ENCODE results near the gene FAM83C.
A peak's percentile ranks its signal among the peaks of the same experiment; 100 is the strongest.

FAM83C gene

GRCh38 chr20:35277531-35278395 is 14.5 kb downstream of the FAM83C start, which contains the start of gene MMP24OS:
Gene MMP24OS, minus strand, starts transcription at chr20:35278122. Its CDS starts 193 bp downstream, at chr20:35277929.
- H3K4me3 ChIP-seq (IDR thresholded peaks at IDR 0.05; ENCODE audit: insufficient read depth, low read depth, low read length), result no peak within 1 kb of the TSS
- peaks cover 10% of the 10 kb centered on the region for H3K4me1 ChIP-seq (ENCODE audit: low read depth, poor library complexity, severe bottlenecking)
- H3K27ac ChIP-seq, result peak within 1 kb of the TSS; percentile 57
- H3K27me3 ChIP-seq (ENCODE audit: insufficient read depth, low read depth), result no peaks in the 10 kb centered on the region
- H4K20me1 ChIP-seq (ENCODE audit: insufficient read depth), result no peaks in the 10 kb centered on the region
- peaks cover 17% of the 10 kb centered on the region; the same call in 1 of the 2 replicates for H3K79me2 ChIP-seq (ENCODE audit: insufficient read depth, low read depth)
- peak within 1 kb of the TSS; percentile 36; the same call in 1 of the 2 replicates for H2AFZ ChIP-seq (ENCODE audit: low read depth)
- peak within 1 kb of the TSS; percentile 82 for H3K4me2 ChIP-seq
- no peak for TF ChIP-seq CTCF (conservative IDR thresholded peaks at IDR 0.05; ENCODE audit: low read depth, low read length)
- peak within 1 kb of the TSS; percentile 44; the same call in 1 of the 2 replicates for H3K9ac ChIP-seq
- peaks cover 26% of the 10 kb centered on the region; the same call in 1 of the 2 replicates for H3K36me3 ChIP-seq (ENCODE audit: insufficient read depth)

- Histone ChIP-seq H3K9ac (peak overlapping the region; percentile 44; the same call in 1 of the 2 replicates), H3K4me2 (peak overlapping the region; percentile 82), H3K27me3 (ENCODE audit: insufficient read depth, low read depth) (no peaks in the 10 kb centered on the region), H3K79me2 (ENCODE audit: insufficient read depth, low read depth) (peaks cover 11% of the 10 kb centered on the region; the same call in 1 of the 2 replicates), H3K4me1 (ENCODE audit: low read depth, poor library complexity, severe bottlenecking) (peaks cover 9% of the 10 kb centered on the region), H3K36me3 (ENCODE audit: insufficient read depth) (peaks cover 21% of the 10 kb centered on the region; the same call in 1 of the 2 replicates), H3K27ac (peak overlapping the region; percentile 57), H2AFZ (ENCODE audit: low read depth) (peak overlapping the region; percentile 36; the same call in 1 of the 2 replicates), H3K4me3 (IDR thresholded peaks at IDR 0.05; ENCODE audit: insufficient read depth, low read depth, low read length) (no peak overlapping the region), H4K20me1 (ENCODE audit: insufficient read depth) (no peaks in the 10 kb centered on the region)
- no peak for TF ChIP-seq CTCF (conservative IDR thresholded peaks at IDR 0.05; ENCODE audit: low read depth, low read length)
These were observed 15.1 kb downstream of the FAM83C start for GRCh38 chr20:35277127-35277526.

- no peak for TF ChIP-seq CTCF (conservative IDR thresholded peaks at IDR 0.05; ENCODE audit: low read depth, low read length)
- no peak overlapping the region for H3K4me3 ChIP-seq (IDR thresholded peaks at IDR 0.05; ENCODE audit: insufficient read depth, low read depth, low read length)
- H3K4me2 ChIP-seq, result peak overlapping the region; percentile 82
- H4K20me1 ChIP-seq (ENCODE audit: insufficient read depth), result no peaks in the 10 kb centered on the region
- H3K27ac ChIP-seq, result no peak overlapping the region
- H3K27me3 ChIP-seq (ENCODE audit: insufficient read depth, low read depth), result no peaks in the 10 kb centered on the region
- H2AFZ ChIP-seq (ENCODE audit: low read depth), result no peak overlapping the region
- H3K79me2 ChIP-seq (ENCODE audit: insufficient read depth, low read depth), result peaks cover 5% of the 10 kb centered on the region; the same call in 1 of the 2 replicates
- no peak overlapping the region for H3K9ac ChIP-seq
- H3K4me1 ChIP-seq (ENCODE audit: low read depth, poor library complexity, severe bottlenecking), result peaks cover 9% of the 10 kb centered on the region
- peaks cover 21% of the 10 kb centered on the region; the same call in 1 of the 2 replicates for H3K36me3 ChIP-seq (ENCODE audit: insufficient read depth)
These were observed 15.8 kb downstream of the FAM83C start for GRCh38 chr20:35276408-35276807.

GRCh38 chr20:35275741-35276251 is 16.4 kb downstream of the FAM83C start:
- H3K9ac ChIP-seq, result no peak overlapping the region
- no peaks in the 10 kb centered on the region for H4K20me1 ChIP-seq (ENCODE audit: insufficient read depth)

More at GRCh38 chr20:35275741-35276251, 16.4 kb downstream of the FAM83C start:
- H3K4me3 ChIP-seq (IDR thresholded peaks at IDR 0.05; ENCODE audit: insufficient read depth, low read depth, low read length), result no peak overlapping the region
- H2AFZ ChIP-seq (ENCODE audit: low read depth), result no peak overlapping the region
- no peak for TF ChIP-seq CTCF (conservative IDR thresholded peaks at IDR 0.05; ENCODE audit: low read depth, low read length)
- no peak overlapping the region for H3K27ac ChIP-seq
- H3K79me2 ChIP-seq (ENCODE audit: insufficient read depth, low read depth), result peaks cover 5% of the 10 kb centered on the region; the same call in 1 of the 2 replicates
- peaks cover 20% of the 10 kb centered on the region; the same call in 1 of the 2 replicates for H3K36me3 ChIP-seq (ENCODE audit: insufficient read depth)
- H3K27me3 ChIP-seq (ENCODE audit: insufficient read depth, low read depth), result no peaks in the 10 kb centered on the region
- H3K4me1 ChIP-seq (ENCODE audit: low read depth, poor library complexity, severe bottlenecking), result peaks cover 9% of the 10 kb centered on the region
- H3K4me2 ChIP-seq, result no peak overlapping the region

All from KMS-11 (cell line).